Measurements from ENCODE around the gene XRCC6.
"Not testable (repeated sequence)": the region's sequence is repeated elsewhere in the genome, so short reads cannot be mapped to it uniquely, and the experiment has no call there.

XRCC6 gene

GRCh38 chr22:41638748-41639147 lies 17.7 kb downstream of the XRCC6 start:
- no peak for DNase-seq
- in situ Hi-C loops (cut with HindIII; ENCODE audit: low pct_ligation_motif_present, low pct_unique_long_range_greater_than_20kb, low sequenced_read_pairs), result no loop called here

- in situ Hi-C loops (cut with HindIII; ENCODE audit: low pct_ligation_motif_present, low pct_unique_long_range_greater_than_20kb, low sequenced_read_pairs), result no loop called here
These were observed 20.8 kb downstream of the XRCC6 start for GRCh38 chr22:41641854-41642253.

GRCh38 chr22:41642331-41643110 lies 21.4 kb downstream of the XRCC6 start:
- no peak for DNase-seq
- in situ Hi-C loops (cut with HindIII; ENCODE audit: low pct_ligation_motif_present, low pct_unique_long_range_greater_than_20kb, low sequenced_read_pairs), result no loop called here

More at GRCh38 chr22:41641854-41642253, 20.8 kb downstream of the XRCC6 start:
- no peak for DNase-seq

GRCh38 chr22:41647771-41648170 lies 26.7 kb downstream of the XRCC6 start:
- in situ Hi-C loops (cut with HindIII; ENCODE audit: low pct_ligation_motif_present, low pct_unique_long_range_greater_than_20kb, low sequenced_read_pairs), result no loop called here
- no peak for DNase-seq

GRCh38 chr22:41648432-41648831 lies 27.3 kb downstream of the XRCC6 start:
- in situ Hi-C loops (cut with HindIII; ENCODE audit: low pct_ligation_motif_present, low pct_unique_long_range_greater_than_20kb, low sequenced_read_pairs), result no loop called here
- no peak for DNase-seq

- in situ Hi-C loops (cut with HindIII; ENCODE audit: low pct_ligation_motif_present, low pct_unique_long_range_greater_than_20kb, low sequenced_read_pairs), result no loop called here
- DNase-seq, result no peak
These were observed 29.1 kb downstream of the XRCC6 start for GRCh38 chr22:41650229-41650628.

- DNase-seq, result no peak
- in situ Hi-C loops (cut with HindIII; ENCODE audit: low pct_ligation_motif_present, low pct_unique_long_range_greater_than_20kb, low sequenced_read_pairs), result no loop called here
These were observed 29.7 kb downstream of the XRCC6 start for GRCh38 chr22:41650821-41651220.

GRCh38 chr22:41654322-41654721 lies 33.2 kb downstream of the XRCC6 start:
- in situ Hi-C loops (cut with HindIII; ENCODE audit: low pct_ligation_motif_present, low pct_unique_long_range_greater_than_20kb, low sequenced_read_pairs), result no loop called here
- DNase-seq, result no peak

- DNase-seq, result no peak
- in situ Hi-C loops (cut with HindIII; ENCODE audit: low pct_ligation_motif_present, low pct_unique_long_range_greater_than_20kb, low sequenced_read_pairs), result no loop called here
These were observed 35.5 kb downstream of the XRCC6 start for GRCh38 chr22:41656556-41656955.

GRCh38 chr22:41657709-41658108 lies 36.6 kb downstream of the XRCC6 start:
- DNase-seq, result no peak
- in situ Hi-C loops (cut with HindIII; ENCODE audit: low pct_ligation_motif_present, low pct_unique_long_range_greater_than_20kb, low sequenced_read_pairs), result no loop called here

- no peak for DNase-seq
- in situ Hi-C loops (cut with HindIII; ENCODE audit: low pct_ligation_motif_present, low pct_unique_long_range_greater_than_20kb, low sequenced_read_pairs), result no loop called here
These were observed 37.8 kb downstream of the XRCC6 start for GRCh38 chr22:41658869-41659268.

GRCh38 chr22:41659941-41660340 lies 38.8 kb downstream of the XRCC6 start:
- no peak for DNase-seq
- in situ Hi-C loops (cut with HindIII; ENCODE audit: low pct_ligation_motif_present, low pct_unique_long_range_greater_than_20kb, low sequenced_read_pairs), result no loop called here

- in situ Hi-C loops (cut with HindIII; ENCODE audit: low pct_ligation_motif_present, low pct_unique_long_range_greater_than_20kb, low sequenced_read_pairs), result no loop called here
- DNase-seq, result no peak
These were observed 39.3 kb downstream of the XRCC6 start for GRCh38 chr22:41660416-41660815.

GRCh38 chr22:41661088-41661487 lies 40.0 kb downstream of the XRCC6 start:
- no peak for DNase-seq
- in situ Hi-C loops (cut with HindIII; ENCODE audit: low pct_ligation_motif_present, low pct_unique_long_range_greater_than_20kb, low sequenced_read_pairs), result no loop called here

GRCh38 chr22:41661713-41662112 lies 40.6 kb downstream of the XRCC6 start:
- DNase-seq, result no peak
- in situ Hi-C loops (cut with HindIII; ENCODE audit: low pct_ligation_motif_present, low pct_unique_long_range_greater_than_20kb, low sequenced_read_pairs), result no loop called here

- in situ Hi-C loops (cut with HindIII; ENCODE audit: low pct_ligation_motif_present, low pct_unique_long_range_greater_than_20kb, low sequenced_read_pairs); DNase-seq: not testable (repeated sequence)
These were observed 42.5 kb downstream of the XRCC6 start for GRCh38 chr22:41663594-41663993.

- no peak for DNase-seq
- in situ Hi-C loops (cut with HindIII; ENCODE audit: low pct_ligation_motif_present, low pct_unique_long_range_greater_than_20kb, low sequenced_read_pairs), result no loop called here
These were observed 43.4 kb downstream of the XRCC6 start for GRCh38 chr22:41664490-41664889.

GRCh38 chr22:41664951-41665350 lies 43.9 kb downstream of the XRCC6 start:
- in situ Hi-C loops (cut with HindIII; ENCODE audit: low pct_ligation_motif_present, low pct_unique_long_range_greater_than_20kb, low sequenced_read_pairs), result no loop called here
- DNase-seq, result no peak

- in situ Hi-C loops (cut with HindIII; ENCODE audit: low pct_ligation_motif_present, low pct_unique_long_range_greater_than_20kb, low sequenced_read_pairs), result no loop called here
- peak; percentile 75 for DNase-seq
These were observed 48.1 kb downstream of the XRCC6 start for GRCh38 chr22:41668971-41669911.
